Muscle layer of duodenum (tissue), 2 donors: ENCODE data around the gene CARD11.
"Not testable (repeated sequence)": the region's sequence is repeated elsewhere in the genome, so short reads cannot be mapped to it uniquely, and the experiment has no call there.

Experiments
- H3K27ac ChIP-seq: one replicate; pipeline ENCODE4 v1.7.0; 2013; ENCODE audit warnings: mild to moderate bottlenecking, low read length
- H3K27me3 ChIP-seq: one replicate; pipeline ENCODE4 v1.7.0; 2013; ENCODE audit warnings: low read depth, mild to moderate bottlenecking, control low read depth, low read length
- H3K36me3 ChIP-seq, 2 donors: one replicate each; pipeline ENCODE4 v1.7.0; 2013; ENCODE audit warnings: low read length in 2 of 2, control low read depth in 1 of 2, mild to moderate bottlenecking in 1 of 2; ENCODE audit not compliant: insufficient read depth in 2 of 2, control insufficient read depth in 1 of 2
- H3K4me1 ChIP-seq, 2 donors: one replicate each; pipeline ENCODE4 v1.7.0; 2013; ENCODE audit warnings: low read length in 2 of 2, mild to moderate bottlenecking in 2 of 2, control low read depth in 1 of 2, moderate library complexity in 1 of 2; ENCODE audit not compliant: insufficient read depth in 2 of 2, control insufficient read depth in 1 of 2
- H3K4me3 ChIP-seq, 2 donors: one replicate each; pipeline ENCODE4 v1.7.0; 2013; ENCODE audit warnings: low read length in 2 of 2, low read depth in 1 of 2, mild to moderate bottlenecking in 1 of 2
- H3K9me3 ChIP-seq, 2 donors: one replicate each; pipeline ENCODE4 v1.7.0; 2013; ENCODE audit warnings: low read length in 2 of 2, control low read depth in 1 of 2, mild to moderate bottlenecking in 1 of 2; ENCODE audit not compliant: control insufficient read depth in 1 of 2
- donor health status: healthy.

CARD11 gene

DNA sequence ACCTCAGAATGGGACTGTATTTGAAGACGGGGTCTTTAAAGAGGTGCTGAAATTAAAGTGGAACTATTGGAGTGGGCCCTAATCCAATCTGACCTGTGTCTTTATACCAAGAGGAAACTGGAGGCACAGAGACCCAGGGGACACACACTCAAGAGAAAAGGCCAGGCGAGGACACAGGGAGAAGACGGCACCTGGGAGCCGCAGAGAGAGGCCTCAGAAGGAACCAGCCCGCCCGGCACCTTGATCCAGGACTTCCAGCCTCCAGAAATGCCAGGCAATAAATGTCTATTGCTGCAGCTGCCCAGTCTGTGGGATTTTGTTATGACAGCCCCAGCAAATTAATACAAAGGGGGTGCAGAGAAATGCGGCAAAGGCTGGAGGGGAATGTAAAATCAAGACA lies 10.5 kb downstream of the CARD11 start:
- no peaks in the 10 kb centered on the region for H3K4me1 ChIP-seq
- H3K27ac ChIP-seq = no peak overlapping the region

DNA sequence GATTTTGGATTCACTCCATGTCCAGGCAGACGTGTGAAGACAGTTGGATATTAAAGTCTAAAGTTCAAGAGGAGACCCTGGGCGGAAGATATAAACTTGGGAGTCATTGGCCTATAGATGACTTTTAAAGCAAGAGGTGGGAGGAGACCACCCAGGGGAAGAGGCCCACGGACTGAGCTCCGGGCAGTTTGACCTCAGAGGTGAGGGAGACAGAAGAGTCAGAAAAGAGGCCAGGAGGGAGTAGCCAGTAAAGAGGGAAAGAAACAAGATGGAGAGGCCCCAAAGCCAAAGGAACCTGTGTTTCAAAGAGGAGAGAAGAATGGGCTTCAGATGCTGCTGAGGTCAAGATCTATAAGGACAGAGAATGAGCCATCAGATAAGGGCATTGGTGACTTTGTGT lies 11.4 kb downstream of the CARD11 start:
- Histone ChIP-seq H3K9me3 (no peaks in the 10 kb centered on the region), H3K36me3 (no peaks in the 10 kb centered on the region), H3K27ac (no peak overlapping the region), H3K4me1 (peaks cover 0 to under 1% of the 10 kb centered on the region in 2 donors), H3K4me3 (no peak overlapping the region), H3K27me3 (no peaks in the 10 kb centered on the region)

More for the DNA sequence above, 10.5 kb downstream of the CARD11 start:
- H3K36me3 ChIP-seq = no peaks in the 10 kb centered on the region
- no peaks in the 10 kb centered on the region for H3K27me3 ChIP-seq
- no peaks in the 10 kb centered on the region for H3K9me3 ChIP-seq
- H3K4me3 ChIP-seq = no peak overlapping the region

DNA sequence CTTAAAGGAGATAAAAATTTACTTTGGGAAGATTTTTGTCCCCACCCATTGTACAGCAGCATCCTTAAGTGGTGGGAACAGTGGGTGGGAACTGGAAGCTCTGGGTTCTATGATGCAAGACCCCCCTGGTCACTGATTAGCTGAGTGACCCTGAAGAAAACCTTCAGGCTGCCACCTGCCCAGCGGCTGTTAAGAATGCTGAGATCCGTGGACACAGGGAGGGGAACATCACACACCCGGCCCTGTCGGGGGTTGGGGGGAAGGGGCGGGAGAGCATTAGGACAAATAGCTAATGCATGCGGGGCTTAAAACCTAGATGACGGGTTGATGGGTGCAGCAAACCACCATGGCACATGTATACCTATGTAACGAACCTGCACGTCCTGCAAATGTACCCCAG lies 14.5 kb downstream of the CARD11 start:
- Histone ChIP-seq H3K4me3 (no peak overlapping the region), H3K36me3 (no peaks in the 10 kb centered on the region), H3K27me3 (no peaks in the 10 kb centered on the region), H3K9me3 (peaks cover 6 to 10% of the 10 kb centered on the region in 2 donors), H3K4me1 (peaks cover 0 to 4% of the 10 kb centered on the region in 2 donors), H3K27ac (no peak overlapping the region)

DNA sequence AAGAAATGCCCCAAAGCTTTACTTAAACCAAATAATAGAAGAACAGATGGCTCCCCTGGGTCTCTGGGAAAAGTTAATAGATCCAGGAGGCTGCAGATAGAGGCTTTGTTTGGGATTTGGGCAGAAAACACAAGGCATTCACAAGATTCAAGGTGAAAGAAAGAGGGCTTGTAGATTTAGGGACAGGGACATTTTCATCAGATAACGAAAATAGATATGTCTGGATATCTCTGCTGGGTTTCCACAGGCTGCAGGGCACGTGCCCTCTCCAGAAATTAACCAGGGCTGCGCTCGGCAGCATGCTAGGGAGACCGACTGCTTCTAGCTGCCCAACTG lies 14.9 kb downstream of the CARD11 start:
- no peaks in the 10 kb centered on the region for H3K27me3 ChIP-seq
- H3K27ac ChIP-seq = no peak overlapping the region
- H3K36me3 ChIP-seq = no peaks in the 10 kb centered on the region
- H3K4me3 ChIP-seq = no peak overlapping the region
- peaks cover 0 to 4% of the 10 kb centered on the region in 2 donors for H3K4me1 ChIP-seq
- H3K9me3 ChIP-seq = peaks cover 6 to 10% of the 10 kb centered on the region in 2 donors

DNA sequence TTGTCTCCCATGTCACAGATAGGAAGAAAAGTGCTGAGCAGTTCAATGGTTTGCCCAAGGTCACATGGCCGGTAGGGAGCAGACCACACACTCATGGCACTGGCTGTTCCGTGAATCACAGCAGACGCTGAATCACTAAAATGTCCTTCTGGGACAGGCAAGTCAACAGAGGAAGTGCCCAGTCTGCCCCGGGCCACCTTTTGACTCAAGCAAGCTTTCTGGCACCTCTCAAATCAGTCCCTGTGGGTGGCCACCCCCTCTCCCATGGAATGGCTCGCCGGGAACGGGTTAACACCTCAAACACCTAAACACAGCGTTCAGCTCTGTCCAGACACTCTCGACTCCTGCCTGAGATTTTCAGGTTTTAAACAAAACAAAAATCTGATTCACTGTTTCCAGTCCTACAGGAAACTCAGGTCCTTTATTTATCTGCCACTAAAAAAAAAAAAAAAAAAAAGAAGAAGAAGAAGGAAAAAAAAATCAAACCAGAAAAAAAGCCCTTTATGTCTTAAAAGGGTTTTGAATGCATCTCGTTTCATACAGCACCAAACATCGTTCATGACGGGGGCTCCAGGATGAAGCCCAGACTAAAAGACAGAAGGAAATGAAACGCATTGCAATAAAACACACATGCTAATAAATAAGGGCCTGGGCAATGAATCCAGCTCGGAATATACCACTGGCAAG lies 15.5 kb downstream of the CARD11 start:
- H3K27ac ChIP-seq = no peak overlapping the region

DNA sequence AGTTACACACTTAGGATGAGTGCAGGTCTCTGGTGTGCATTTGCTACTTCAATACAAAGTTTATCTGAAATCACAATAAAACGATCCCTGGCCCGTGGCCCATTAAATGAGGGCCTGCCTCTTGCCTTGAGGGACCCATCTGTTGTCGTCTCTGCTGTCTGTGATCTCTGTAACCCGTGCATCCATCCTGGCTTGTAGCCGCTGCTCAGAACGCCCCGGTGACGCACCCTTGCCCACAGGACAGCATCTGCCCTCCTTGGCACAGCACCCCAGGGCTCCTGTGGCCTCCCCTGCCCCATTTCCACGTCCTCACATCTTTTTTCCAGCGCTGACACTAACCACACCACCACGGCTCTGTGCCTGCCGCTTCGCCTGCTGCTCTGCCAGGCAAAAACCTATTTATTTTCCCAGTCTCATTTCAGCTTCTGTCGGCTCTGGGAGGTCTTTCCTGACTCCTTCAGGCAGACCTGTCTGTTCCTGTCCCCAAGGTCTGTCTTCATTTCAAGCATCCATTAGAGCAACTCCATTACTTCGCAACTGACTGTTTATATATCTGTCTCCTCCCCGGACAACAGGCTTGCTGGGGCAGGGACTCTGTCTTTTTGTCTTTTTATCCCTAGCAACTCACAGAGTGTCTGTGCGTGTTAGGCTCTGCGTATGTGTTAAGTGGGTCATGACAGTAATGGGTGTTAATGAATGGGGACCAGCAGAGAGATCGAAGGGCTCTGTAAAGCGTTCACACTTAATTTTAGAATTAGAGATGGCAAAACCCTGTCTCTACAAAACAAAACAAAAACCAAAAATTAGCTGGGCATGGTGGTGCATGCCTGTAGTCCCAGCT lies 16.4 kb downstream of the CARD11 start:
- H3K9me3 ChIP-seq = peaks cover 6 to 10% of the 10 kb centered on the region in 2 donors
- H3K27me3 ChIP-seq = no peaks in the 10 kb centered on the region
- H3K27ac ChIP-seq = no peak overlapping the region
- H3K4me1 ChIP-seq = peaks cover 0 to 4% of the 10 kb centered on the region in 2 donors
- H3K36me3 ChIP-seq = no peaks in the 10 kb centered on the region
- no peak overlapping the region for H3K4me3 ChIP-seq

More for the DNA sequence above, 15.5 kb downstream of the CARD11 start:
- Histone ChIP-seq H3K9me3 (peaks cover 6 to 10% of the 10 kb centered on the region in 2 donors), H3K36me3 (no peaks in the 10 kb centered on the region), H3K4me3 (no peak overlapping the region), H3K27me3 (no peaks in the 10 kb centered on the region), H3K4me1 (peaks cover 0 to 4% of the 10 kb centered on the region in 2 donors)

DNA sequence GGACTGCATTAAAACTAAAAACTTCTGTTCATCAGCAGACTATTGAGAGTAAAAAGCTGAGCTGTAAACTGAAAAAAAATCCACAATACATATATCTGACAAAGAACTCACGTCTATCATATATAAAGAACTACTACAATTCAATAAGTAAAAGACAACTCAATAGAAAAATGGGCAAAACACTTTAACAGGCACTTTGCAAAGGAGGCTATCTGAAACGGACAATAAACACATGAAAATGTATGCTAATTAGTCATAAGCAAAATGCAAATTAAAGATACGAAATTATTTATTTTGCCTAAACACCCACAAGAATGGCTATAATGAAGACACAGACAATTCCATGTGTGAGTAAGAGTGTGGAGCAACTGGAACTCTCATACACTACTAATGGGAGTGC lies 18.1 kb downstream of the CARD11 start:
- peaks cover 0 to 4% of the 10 kb centered on the region in 2 donors for H3K4me1 ChIP-seq
- H3K36me3 ChIP-seq = no peaks in the 10 kb centered on the region
- no peak overlapping the region for H3K27ac ChIP-seq
- H3K4me3 ChIP-seq = no peak overlapping the region
- H3K9me3 ChIP-seq = peaks cover 6 to 15% of the 10 kb centered on the region in 2 donors
- H3K27me3 ChIP-seq = no peaks in the 10 kb centered on the region

DNA sequence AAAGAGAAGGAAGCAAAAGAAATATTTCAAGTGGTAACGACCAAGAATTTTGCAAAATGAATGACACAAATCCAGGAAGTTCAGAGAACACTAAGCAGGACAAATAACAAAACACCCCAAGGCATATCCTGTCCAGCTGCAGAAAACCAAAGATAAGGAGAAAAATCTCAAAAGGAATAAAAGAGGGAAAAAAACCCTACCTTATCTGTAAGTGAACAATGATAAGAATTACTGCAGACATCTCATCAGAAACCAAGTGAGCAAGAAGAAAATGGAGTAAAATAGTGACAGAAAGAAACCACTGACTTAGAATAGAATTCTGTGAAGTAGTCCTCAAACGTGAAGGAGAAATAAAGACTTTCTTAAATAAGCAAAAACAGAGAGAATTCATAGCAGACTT lies 21.8 kb downstream of the CARD11 start:
- Histone ChIP-seq H3K4me3 (no peak overlapping the region), H3K36me3 (no peaks in the 10 kb centered on the region), H3K27ac (no peak overlapping the region), H3K27me3 (no peaks in the 10 kb centered on the region), H3K9me3 (peaks cover 11 to 32% of the 10 kb centered on the region in 2 donors), H3K4me1 (no peaks in the 10 kb centered on the region)

DNA sequence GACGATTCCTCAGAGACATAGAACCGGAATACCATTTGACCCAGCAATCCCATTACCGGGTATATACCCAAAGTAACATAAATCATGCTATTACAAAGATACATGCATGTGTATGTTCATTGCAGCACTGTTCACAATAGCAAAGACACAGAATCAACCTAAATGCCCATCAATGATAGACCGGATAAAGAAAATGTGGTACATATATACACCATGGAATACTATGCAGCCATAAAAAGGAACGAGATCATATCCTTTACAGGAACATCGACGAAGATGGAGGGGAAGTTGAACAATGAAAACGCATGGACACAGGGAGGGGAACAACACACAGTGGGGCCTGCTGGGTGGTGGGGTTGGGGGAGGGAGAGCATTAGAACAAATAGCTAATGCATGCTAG lies 22.4 kb downstream of the CARD11 start:
- peaks cover 11 to 32% of the 10 kb centered on the region in 2 donors for H3K9me3 ChIP-seq
- not testable (repeated sequence) for H3K4me1 ChIP-seq, H3K36me3 ChIP-seq, H3K4me3 ChIP-seq, H3K27ac ChIP-seq, H3K27me3 ChIP-seq

DNA sequence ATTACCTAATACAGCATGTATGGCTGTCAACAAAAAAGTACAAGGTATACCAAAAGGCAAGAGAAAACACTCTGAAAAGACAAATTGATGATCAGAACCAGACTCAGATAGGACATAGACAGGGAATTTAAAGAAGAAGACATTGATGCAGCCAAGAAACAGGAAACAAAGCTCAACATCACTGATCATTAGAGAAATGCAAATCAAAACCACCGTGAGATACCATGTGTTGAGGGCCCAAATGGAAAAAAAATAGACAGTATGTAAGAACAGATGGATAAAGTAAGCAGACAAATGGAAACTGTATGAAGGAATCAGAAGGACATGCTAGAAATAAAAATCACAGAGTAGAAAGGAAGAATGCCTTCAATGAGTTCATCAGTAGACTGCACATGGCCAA lies 23.3 kb downstream of the CARD11 start:
- Histone ChIP-seq H3K36me3 (no peaks in the 10 kb centered on the region), H3K4me1 (no peaks in the 10 kb centered on the region), H3K9me3 (peaks cover 5 to 25% of the 10 kb centered on the region in 2 donors), H3K27me3 (no peaks in the 10 kb centered on the region), H3K27ac (no peak overlapping the region), H3K4me3 (no peak overlapping the region)

DNA sequence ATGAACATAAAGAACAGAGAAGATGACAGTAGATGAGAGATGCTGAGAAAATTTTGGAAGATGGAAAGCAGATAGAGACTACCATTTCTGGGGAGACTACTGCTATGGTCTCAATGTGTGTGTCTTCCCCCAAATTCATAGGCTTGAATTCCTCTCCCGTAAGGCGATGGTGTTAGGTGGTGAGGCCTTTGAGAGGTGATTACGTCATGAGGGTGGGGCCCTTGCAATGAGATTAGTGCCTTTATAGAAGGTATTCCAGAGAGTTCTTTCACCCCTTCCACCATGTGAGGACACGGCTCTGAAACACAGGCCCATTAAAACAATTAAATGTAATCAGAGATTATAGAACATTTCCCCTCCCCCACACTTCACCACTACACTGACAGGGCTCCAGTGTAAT lies 23.9 kb downstream of the CARD11 start:
- no peaks in the 10 kb centered on the region for H3K4me1 ChIP-seq
- H3K27ac ChIP-seq = no peak overlapping the region
- no peaks in the 10 kb centered on the region for H3K27me3 ChIP-seq
- no peak overlapping the region for H3K4me3 ChIP-seq
- H3K9me3 ChIP-seq = peaks cover 5 to 24% of the 10 kb centered on the region in 2 donors
- H3K36me3 ChIP-seq = no peaks in the 10 kb centered on the region
